GM10248 (cell line): Measurements from ENCODE around the gene PEAK1.

ENCODE experiments used
- CTCF ChIA-PET: fragments of 300-600 bp; sonication (Branson Sonifier 250); formaldehyde crosslinking; extraction: SDS; loops from one replicate; lab custom pipeline; 2021; ENCODE audit warnings: antibody characterized with exemption; lab: Yijun Ruan, JAX
- POLR2A ChIA-PET: fragments of 350-650 bp; sonication (Branson Sonifier 250); formaldehyde crosslinking; extraction: SDS; loops from one replicate; lab custom pipeline; 2020; ENCODE audit warnings: antibody characterized with exemption; lab: Yijun Ruan, JAX
- DNase-seq: peaks from one replicate; pipeline ENCODE4 v3.0.0; 2012; ENCODE audit errors: extremely low spot score
- TF ChIP-seq, protein P1 (sequence below): IDR thresholded peaks from 2 replicates; pipeline ENCODE4 v1.5.1; 2012; ENCODE audit warnings: mild to moderate bottlenecking, low read depth; ENCODE audit errors: extremely low read depth, missing control alignments, control extremely low read depth

The PEAK1 gene

DNA sequence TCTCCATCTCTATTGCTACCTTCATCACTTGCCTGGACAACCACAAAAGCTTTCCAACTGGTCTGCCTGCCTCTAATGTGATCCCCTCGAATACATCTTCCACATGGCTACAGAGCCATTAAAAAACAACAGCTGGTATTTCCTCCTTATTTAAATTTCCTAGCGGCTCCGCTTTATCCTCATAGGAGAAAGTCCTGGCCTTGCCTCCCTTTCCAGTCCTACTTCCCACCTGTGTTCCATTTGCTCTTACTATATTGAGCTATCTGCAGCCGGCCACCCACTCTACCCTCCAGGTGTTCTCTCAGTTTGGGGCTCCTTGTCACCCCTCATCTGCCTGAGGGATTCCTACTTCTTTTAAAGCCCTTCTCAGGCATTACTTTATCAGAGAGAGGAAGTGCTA is 299.3 kb downstream of the PEAK1 start:
- TF ChIP-seq, protein P1, sequence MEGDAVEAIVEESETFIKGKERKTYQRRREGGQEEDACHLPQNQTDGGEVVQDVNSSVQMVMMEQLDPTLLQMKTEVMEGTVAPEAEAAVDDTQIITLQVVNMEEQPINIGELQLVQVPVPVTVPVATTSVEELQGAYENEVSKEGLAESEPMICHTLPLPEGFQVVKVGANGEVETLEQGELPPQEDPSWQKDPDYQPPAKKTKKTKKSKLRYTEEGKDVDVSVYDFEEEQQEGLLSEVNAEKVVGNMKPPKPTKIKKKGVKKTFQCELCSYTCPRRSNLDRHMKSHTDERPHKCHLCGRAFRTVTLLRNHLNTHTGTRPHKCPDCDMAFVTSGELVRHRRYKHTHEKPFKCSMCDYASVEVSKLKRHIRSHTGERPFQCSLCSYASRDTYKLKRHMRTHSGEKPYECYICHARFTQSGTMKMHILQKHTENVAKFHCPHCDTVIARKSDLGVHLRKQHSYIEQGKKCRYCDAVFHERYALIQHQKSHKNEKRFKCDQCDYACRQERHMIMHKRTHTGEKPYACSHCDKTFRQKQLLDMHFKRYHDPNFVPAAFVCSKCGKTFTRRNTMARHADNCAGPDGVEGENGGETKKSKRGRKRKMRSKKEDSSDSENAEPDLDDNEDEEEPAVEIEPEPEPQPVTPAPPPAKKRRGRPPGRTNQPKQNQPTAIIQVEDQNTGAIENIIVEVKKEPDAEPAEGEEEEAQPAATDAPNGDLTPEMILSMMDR: no peak
- no peak for DNase-seq
- ChIA-PET POLR2A (no interaction called here), CTCF (interaction anchor here (1.3 to 6.8 kb wide), 6 partner anchors 15 to 429 kb away, joined by 3 to 102 read pairs (median 28); no protein-coding TSS in a partner anchor)

DNA sequence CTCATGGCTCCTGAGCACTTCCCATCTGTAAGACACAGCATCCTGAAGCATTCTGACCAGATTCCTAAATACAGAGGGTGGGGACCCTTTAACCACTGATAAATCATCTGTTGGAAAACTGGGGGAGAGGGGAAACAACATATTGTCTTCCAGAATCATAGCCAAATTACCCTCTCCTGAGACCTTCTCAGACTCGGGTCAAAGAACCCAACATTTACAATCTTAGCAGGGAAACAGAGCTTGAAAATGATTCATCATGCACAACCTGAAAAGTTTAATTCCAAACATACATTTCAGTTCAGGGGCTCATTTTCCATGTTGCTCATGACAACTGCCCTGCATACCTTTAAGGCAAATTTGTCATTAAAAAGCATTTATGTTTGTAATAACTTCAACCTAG is 300.5 kb downstream of the PEAK1 start:
- ChIA-PET CTCF (interaction anchor here (1.0 to 6.8 kb wide), 28 partner anchors 9 to 701 kb away, joined by 3 to 102 read pairs (median 5); no protein-coding TSS in a partner anchor), POLR2A (no interaction called here)
- DNase-seq: no peak
- TF ChIP-seq, protein P1: no peak

DNA sequence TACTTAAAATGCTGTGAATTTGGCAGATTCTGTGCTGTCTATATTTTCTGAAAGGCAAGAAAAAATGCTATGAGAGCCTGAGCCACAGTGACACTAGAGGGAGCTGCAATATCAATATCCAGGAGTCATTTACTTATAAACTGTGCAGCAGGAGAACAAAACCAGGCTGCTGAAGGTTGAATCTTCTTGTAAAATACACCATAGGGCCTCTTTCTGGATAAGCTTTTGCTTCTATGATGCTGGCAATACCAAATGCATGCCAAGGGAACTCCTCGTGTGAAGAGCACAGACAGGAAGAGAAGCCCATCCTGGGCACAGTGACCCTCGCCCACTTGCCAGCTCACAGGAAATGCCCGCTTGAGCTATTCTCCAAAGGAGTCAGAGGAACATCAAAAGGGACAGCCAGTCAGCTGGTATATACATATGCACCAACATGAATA is 301.0 kb downstream of the PEAK1 start:
- TF ChIP-seq, protein P1: peak; percentile 81
- ChIA-PET CTCF (interaction anchor here (0.8 to 6.8 kb wide), 34 partner anchors 9 to 701 kb away, joined by 3 to 102 read pairs (median 4); no protein-coding TSS in a partner anchor), POLR2A (no interaction called here)
- peak; percentile 60 for DNase-seq

DNA sequence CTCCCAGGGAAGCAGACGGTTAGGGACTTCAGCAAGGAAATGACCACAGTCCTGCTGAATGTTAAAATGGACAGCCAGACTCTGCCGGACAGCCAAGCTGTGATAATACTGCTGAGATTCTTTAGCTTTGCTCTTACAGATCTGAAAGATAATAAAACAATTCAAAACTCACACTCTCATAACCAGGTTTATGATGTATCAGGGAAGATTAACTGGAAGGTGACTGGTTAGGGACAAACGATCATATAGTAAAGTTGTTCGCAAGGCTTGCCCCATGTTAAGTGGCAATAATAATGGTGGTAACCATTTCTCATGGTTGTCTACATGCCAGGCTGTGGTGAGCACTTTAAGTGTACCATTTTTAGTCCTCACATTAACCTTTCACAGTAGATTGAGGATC is 304.7 kb downstream of the PEAK1 start:
- POLR2A ChIA-PET: no interaction called here
- TF ChIP-seq, protein P1: no peak
- CTCF ChIA-PET: interaction anchor here (1.6 to 3.2 kb wide), 2 partner anchors 11 to 428 kb away, joined by 3 to 24 read pairs; no protein-coding TSS in a partner anchor
- DNase-seq: no peak

DNA sequence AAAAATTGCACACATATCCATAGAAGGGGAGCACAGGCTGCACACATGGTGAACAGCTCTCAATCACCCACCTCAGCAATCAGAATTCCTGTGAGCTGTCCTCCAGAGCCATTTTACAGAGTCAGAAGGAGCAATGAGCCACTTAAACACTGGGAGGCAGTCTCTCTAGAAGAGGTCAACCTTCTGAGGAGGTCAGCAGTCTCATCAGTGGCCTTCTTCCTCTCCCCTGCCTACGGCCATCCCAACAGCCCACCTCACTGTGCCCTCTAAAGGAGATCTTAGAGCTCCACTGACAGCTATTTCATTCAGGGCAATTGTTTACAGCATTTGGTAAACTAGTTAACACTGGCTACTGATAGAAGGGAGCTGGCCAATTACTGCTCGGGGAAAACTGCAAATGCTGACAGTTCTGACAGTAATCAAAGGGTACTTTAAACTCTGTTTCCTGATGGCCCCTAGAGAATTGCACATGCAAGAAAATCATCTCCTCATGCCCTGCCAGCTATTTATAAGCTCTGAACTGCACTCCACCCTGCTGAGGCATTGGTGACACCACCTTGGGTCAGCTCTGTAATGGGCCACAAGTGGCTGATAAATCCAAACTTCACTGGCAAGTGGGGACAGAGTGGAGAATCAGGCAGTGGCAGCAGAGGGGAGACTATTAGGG is 306.9 kb downstream of the PEAK1 start:
- CTCF ChIA-PET: interaction anchor here (0.8 to 3.2 kb wide), 5 partner anchors 13 to 430 kb away, joined by 3 to 24 read pairs (median 5); no protein-coding TSS in a partner anchor
- DNase-seq: no peak
- TF ChIP-seq, protein P1: no peak
- POLR2A ChIA-PET: no interaction called here

DNA sequence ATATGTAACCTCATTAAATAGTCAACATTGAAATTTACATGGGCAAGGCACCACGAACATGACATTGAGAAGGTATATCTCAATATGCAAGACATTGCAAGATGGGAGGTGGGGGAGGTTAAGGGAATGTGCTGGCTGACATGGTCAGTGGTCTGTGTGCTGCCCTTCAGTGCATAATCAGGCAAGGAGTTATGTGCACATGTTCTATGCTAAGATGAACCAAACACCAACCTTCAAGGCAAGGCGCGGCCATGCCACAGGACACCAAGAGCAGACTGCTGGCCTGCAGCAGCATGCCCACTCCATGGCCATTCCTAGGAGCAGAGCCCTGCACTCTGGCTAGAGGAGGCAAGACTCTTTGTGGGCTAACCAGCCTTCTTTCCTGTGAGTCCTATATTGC is 308.1 kb downstream of the PEAK1 start:
- DNase-seq: no peak
- POLR2A ChIA-PET: no interaction called here
- CTCF ChIA-PET: interaction anchor here (2.5 kb wide), 1 partner anchor 15 kb away, joined by 5 read pairs; no protein-coding TSS in a partner anchor
- TF ChIP-seq, protein P1: no peak
